ENCODE measurements around the gene PCDHGB1.
A peak's percentile ranks its signal among the peaks of the same experiment; 100 is the strongest.

The PCDHGB1 gene

GRCh38 chr5:141342773-141343172 lies 7.1 kb upstream of the PCDHGB1 start:
- Histone ChIP-seq H3K4me3 (ENCODE audit: low read depth in 1 of 2, low read length in 2 of 2) (no peak overlapping the region), H3K36me3 (ENCODE audit: insufficient read depth, low read length) (no peaks in the 10 kb centered on the region), H3K79me2 (ENCODE audit: insufficient read depth, low read length) (no peaks in the 10 kb centered on the region), H3K4me2 (ENCODE audit: insufficient read depth, low read length) (no peak overlapping the region), H4K20me1 (ENCODE audit: insufficient read depth, low read length) (no peaks in the 10 kb centered on the region), H3K27ac (ENCODE audit: low read length) (no peak overlapping the region), H2AFZ (ENCODE audit: low read depth, low read length) (no peak overlapping the region), H3K9ac (ENCODE audit: low read depth, low read length) (no peak overlapping the region), H3K4me1 (ENCODE audit: insufficient read depth, low read length) (no peaks in the 10 kb centered on the region), H3K9me3 (ENCODE audit: insufficient read depth, low read length, severe bottlenecking) (no peaks in the 10 kb centered on the region), H3K27me3 (ENCODE audit: insufficient read depth, low read length, poor library complexity) (no peaks in the 10 kb centered on the region)
- DNase-seq (no peak), ATAC-seq (ENCODE audit: insufficient read depth, low read depth) (no peak)
- no peak for TF ChIP-seq EZH2 (IDR thresholded peaks at IDR 0.05; ENCODE audit: borderline replicate concordance, low read depth, low read length, severe bottlenecking)
- TF ChIP-seq CTCF (IDR thresholded peaks at IDR 0.05; ENCODE audit: borderline replicate concordance, extremely low read depth, low read length, poor library complexity, severe bottlenecking), result no peak

- Histone ChIP-seq H3K9me3 (ENCODE audit: insufficient read depth, low read length, severe bottlenecking) (no peaks in the 10 kb centered on the region), H3K4me3 (ENCODE audit: low read depth in 1 of 2, low read length in 2 of 2) (no peak within 1 kb of the TSS), H3K4me2 (ENCODE audit: insufficient read depth, low read length) (no peak within 1 kb of the TSS), H3K9ac (ENCODE audit: low read depth, low read length) (no peak within 1 kb of the TSS), H3K27me3 (ENCODE audit: insufficient read depth, low read length, poor library complexity) (no peaks in the 10 kb centered on the region), H3K36me3 (ENCODE audit: insufficient read depth, low read length) (no peaks in the 10 kb centered on the region), H3K79me2 (ENCODE audit: insufficient read depth, low read length) (no peaks in the 10 kb centered on the region), H3K4me1 (ENCODE audit: insufficient read depth, low read length) (no peaks in the 10 kb centered on the region), H4K20me1 (ENCODE audit: insufficient read depth, low read length) (no peaks in the 10 kb centered on the region), H3K27ac (ENCODE audit: low read length) (no peak within 1 kb of the TSS), H2AFZ (ENCODE audit: low read depth, low read length) (no peak within 1 kb of the TSS)
- TF ChIP-seq EZH2 (IDR thresholded peaks at IDR 0.05; ENCODE audit: borderline replicate concordance, low read depth, low read length, severe bottlenecking) (no peak), CTCF (IDR thresholded peaks at IDR 0.05; ENCODE audit: borderline replicate concordance, extremely low read depth, low read length, poor library complexity, severe bottlenecking) (peak; percentile 18)
- DNase-seq, result no peak
- no peak for ATAC-seq (ENCODE audit: insufficient read depth, low read depth)
Measured at GRCh38 chr5:141343242-141343952, 6.5 kb upstream of the PCDHGB1 start, which contains the start of gene PCDHGA3. TSS of gene PCDHGA3 (plus strand) at chr5:141343829. CDS start at chr5:141344034, 205 bp downstream.

- ATAC-seq (ENCODE audit: insufficient read depth, low read depth) (no peak), DNase-seq (no peak)
- H3K9ac ChIP-seq (ENCODE audit: low read depth, low read length), result no peak overlapping the region
- TF ChIP-seq CTCF (IDR thresholded peaks at IDR 0.05; ENCODE audit: borderline replicate concordance, extremely low read depth, low read length, poor library complexity, severe bottlenecking), result no peak
- TF ChIP-seq EZH2 (IDR thresholded peaks at IDR 0.05; ENCODE audit: borderline replicate concordance, low read depth, low read length, severe bottlenecking), result no peak
- H3K79me2 ChIP-seq (ENCODE audit: insufficient read depth, low read length), result no peaks in the 10 kb centered on the region
- H3K4me3 ChIP-seq (ENCODE audit: low read depth in 1 of 2, low read length in 2 of 2), result no peak overlapping the region
- no peaks in the 10 kb centered on the region for H3K4me1 ChIP-seq (ENCODE audit: insufficient read depth, low read length)
- no peaks in the 10 kb centered on the region for H3K27me3 ChIP-seq (ENCODE audit: insufficient read depth, low read length, poor library complexity)
- no peak overlapping the region for H2AFZ ChIP-seq (ENCODE audit: low read depth, low read length)
- H3K27ac ChIP-seq (ENCODE audit: low read length), result no peak overlapping the region
- H3K36me3 ChIP-seq (ENCODE audit: insufficient read depth, low read length), result no peaks in the 10 kb centered on the region
- H3K9me3 ChIP-seq (ENCODE audit: insufficient read depth, low read length, severe bottlenecking), result no peaks in the 10 kb centered on the region
- no peak overlapping the region for H3K4me2 ChIP-seq (ENCODE audit: insufficient read depth, low read length)
- no peaks in the 10 kb centered on the region for H4K20me1 ChIP-seq (ENCODE audit: insufficient read depth, low read length)
Measured at GRCh38 chr5:141343953-141344463, 5.9 kb upstream of the PCDHGB1 start.

All from DND-41 (cell line).